Activated CD8-positive, alpha-beta memory T cell treated with anti-CD3 and anti-CD28 coated beads, Interleukin-2, amount 10 ng/mL, durations not matched to agents 7 days and 5 days (primary cell): Measurements from ENCODE around the gene PGM3. TPM values are rescaled to one million over a fixed set of nuclear protein-coding genes. Genes with fewer than 3 reads are reported as not detected.

Experiments used
- ATAC-seq: fragments of 150-1000 bp; cut with Tn5 transposase; one replicate; pipeline ENCODE4 v1.10.0; 2021; ENCODE audit warnings: moderate library complexity
- CTCF ChIA-PET: fragments of 350-600 bp; sonication (Branson Sonifier 250); formaldehyde crosslinking; loops from one replicate; lab custom pipeline; 2021; ENCODE audit warnings: antibody characterized with exemption; lab: Charles Lee
- DNase-seq: peaks from one replicate; pipeline ENCODE4 v3.0.0-alpha.2; 2020
- H3K27ac Mint-ChIP-seq: one replicate; pipeline ENCODE4 v1.8.0; 2021; ENCODE audit warnings: mild to moderate bottlenecking, mixed read lengths
- H3K27me3 Mint-ChIP-seq: one replicate; pipeline ENCODE4 v1.8.0; 2021; ENCODE audit warnings: mixed read lengths
- H3K36me3 Mint-ChIP-seq: one replicate; pipeline ENCODE4 v1.8.0; 2021; ENCODE audit warnings: mild to moderate bottlenecking, mixed read lengths
- H3K4me1 Mint-ChIP-seq: one replicate; pipeline ENCODE4 v1.8.0; 2021; ENCODE audit warnings: mixed read lengths
- H3K4me3 Mint-ChIP-seq: one replicate; pipeline ENCODE4 v1.8.0; 2021; ENCODE audit warnings: mild to moderate bottlenecking, moderate library complexity, mixed read lengths
- H3K9me3 Mint-ChIP-seq: one replicate; pipeline ENCODE4 v1.8.0; 2022; ENCODE audit warnings: low read depth, mixed read lengths
- total RNA-seq, 2 experiments: library from RNA; stranded (reverse); gene quantifications; one replicate each; pipeline ENCODE4 v1.2.3, GENCODE V29; 2021

Gene PGM3
- total RNA-seq, 2 experiments from 2014 or later: 11.5 to 14.7 TPM

DNA sequence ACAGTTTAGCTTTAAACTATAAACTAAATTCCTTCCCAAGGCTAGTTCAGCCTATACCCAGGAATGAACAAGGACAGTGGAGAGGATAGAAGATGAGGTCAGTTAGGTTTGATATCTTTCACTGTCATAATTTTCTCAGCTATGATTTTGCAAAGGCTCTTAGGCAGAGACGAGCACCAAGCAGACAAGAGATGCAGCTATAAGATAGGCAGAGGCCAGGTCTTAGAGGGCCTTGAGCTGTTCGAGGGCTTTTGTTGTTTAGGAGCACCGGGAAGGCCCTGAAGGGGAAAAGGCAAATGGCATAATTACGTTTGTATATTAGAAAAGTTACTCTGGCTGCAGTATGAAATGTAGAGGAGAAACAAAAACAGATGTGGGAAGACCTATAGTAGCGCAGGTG lies 65.8 kb downstream of the PGM3 start:
- Mint-ChIP-seq H3K9me3 (no peaks in the 10 kb centered on the region), H3K27me3 (no peaks in the 10 kb centered on the region), H3K36me3 (peaks cover 51% of the 10 kb centered on the region), H3K27ac (no peak overlapping the region), H3K4me1 (no peaks in the 10 kb centered on the region), H3K4me3 (no peak overlapping the region)
- no peak for DNase-seq
- CTCF ChIA-PET: interaction anchor here (1.0 kb wide), 1 partner anchor 88 kb away, joined by 3 read pairs; no protein-coding TSS in a partner anchor
- ATAC-seq: no peak

DNA sequence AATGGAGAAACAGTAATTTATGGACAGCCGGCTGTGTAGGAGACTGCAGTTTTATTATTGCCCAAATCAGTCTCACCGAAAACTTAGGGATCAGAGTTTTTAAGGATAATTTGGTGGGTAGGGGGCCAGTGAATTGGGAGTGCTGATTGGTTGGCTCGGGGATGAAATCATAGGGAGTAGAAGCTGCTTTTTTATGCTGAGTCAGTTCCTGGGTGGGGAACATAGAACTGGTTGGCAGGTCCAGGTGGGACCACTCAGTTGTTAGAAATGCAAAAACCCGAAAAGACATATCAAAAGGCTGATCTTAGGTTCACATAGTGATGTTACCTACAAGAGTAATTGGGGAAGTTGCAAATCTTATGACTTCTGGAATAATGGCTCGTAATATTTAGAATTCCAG lies 66.3 kb downstream of the PGM3 start:
- Mint-ChIP-seq H3K4me3 (no peak overlapping the region), H3K36me3 (peaks cover 52% of the 10 kb centered on the region), H3K9me3 (no peaks in the 10 kb centered on the region), H3K27ac (no peak overlapping the region), H3K27me3 (no peaks in the 10 kb centered on the region), H3K4me1 (no peaks in the 10 kb centered on the region)
- CTCF ChIA-PET: interaction anchor here (1.0 kb wide), 1 partner anchor 88 kb away, joined by 3 read pairs; no protein-coding TSS in a partner anchor
- ATAC-seq: no peak
- DNase-seq: no peak

- CTCF ChIA-PET: no interaction called here
- Mint-ChIP-seq H3K36me3 (peaks cover 50% of the 10 kb centered on the region), H3K4me3 (no peak overlapping the region), H3K27me3 (no peaks in the 10 kb centered on the region), H3K27ac (no peak overlapping the region), H3K4me1 (no peaks in the 10 kb centered on the region), H3K9me3 (no peaks in the 10 kb centered on the region)
- ATAC-seq (no peak), DNase-seq (no peak)
Observed at GRCh38 chr6:83126223-83126622, 66.8 kb downstream of the PGM3 start.

DNA sequence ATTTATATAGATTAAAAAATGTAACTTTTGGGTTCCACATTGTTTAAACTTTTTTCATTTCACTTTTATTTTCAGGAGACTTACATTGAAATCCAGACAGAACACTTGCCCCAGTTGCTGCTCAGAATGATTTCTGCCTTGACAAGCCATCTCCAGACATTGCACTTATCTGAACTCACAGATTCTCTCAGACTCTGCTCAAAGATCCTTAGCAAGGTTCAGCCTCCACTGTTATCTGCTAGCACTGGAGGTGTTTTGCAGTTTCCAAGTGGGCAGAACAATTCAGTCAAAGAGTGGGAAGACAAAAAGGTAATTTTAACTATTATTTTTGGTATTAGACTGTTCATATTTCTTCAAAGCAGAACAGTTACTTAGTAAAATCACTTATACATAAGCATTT lies 67.6 kb downstream of the PGM3 start:
- Mint-ChIP-seq H3K9me3 (no peaks in the 10 kb centered on the region), H3K27ac (no peak overlapping the region), H3K27me3 (no peaks in the 10 kb centered on the region), H3K4me3 (no peak overlapping the region), H3K36me3 (peaks cover 51% of the 10 kb centered on the region), H3K4me1 (no peaks in the 10 kb centered on the region)
- CTCF ChIA-PET: no interaction called here
- DNase-seq (no peak), ATAC-seq (no peak)

GRCh38 chr6:83124553-83124952 lies 68.5 kb downstream of the PGM3 start:
- Mint-ChIP-seq H3K27ac (no peak overlapping the region), H3K27me3 (no peaks in the 10 kb centered on the region), H3K4me1 (no peaks in the 10 kb centered on the region), H3K9me3 (no peaks in the 10 kb centered on the region), H3K36me3 (peaks cover 49% of the 10 kb centered on the region), H3K4me3 (no peak overlapping the region)
- DNase-seq (no peak), ATAC-seq (no peak)
- CTCF ChIA-PET: no interaction called here

DNA sequence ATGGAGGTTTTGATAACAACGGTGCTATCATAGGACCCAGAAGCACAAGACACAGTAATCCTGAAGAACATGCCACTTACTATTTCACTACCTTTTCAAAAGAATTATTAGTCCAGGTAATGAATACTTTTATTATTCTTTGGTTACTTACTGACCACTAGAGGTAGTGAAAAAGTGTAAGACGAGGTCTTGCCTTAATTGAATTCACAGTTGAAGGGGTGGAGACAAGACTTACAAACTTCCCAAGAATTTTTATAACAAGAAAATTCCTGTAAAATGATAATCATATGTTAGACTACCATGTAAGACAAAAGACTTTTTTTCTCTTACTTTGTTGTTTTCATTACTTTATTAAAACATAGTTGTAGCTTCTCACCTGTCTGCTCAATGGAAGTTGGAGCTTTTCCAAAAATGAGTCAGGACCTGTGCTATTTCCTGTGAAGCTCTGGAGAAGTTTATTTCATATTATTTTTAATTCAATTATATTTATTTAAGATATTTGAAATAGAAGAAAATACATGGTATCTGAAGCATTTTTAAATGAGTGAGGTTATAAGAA lies 73.2 kb downstream of the PGM3 start:
- H3K27me3 Mint-ChIP-seq: no peaks in the 10 kb centered on the region
- peaks cover 32% of the 10 kb centered on the region for H3K36me3 Mint-ChIP-seq
- H3K4me3 Mint-ChIP-seq: no peak overlapping the region
- H3K9me3 Mint-ChIP-seq: no peaks in the 10 kb centered on the region
- CTCF ChIA-PET: no interaction called here
- no peaks in the 10 kb centered on the region for H3K4me1 Mint-ChIP-seq
- no peak overlapping the region for H3K27ac Mint-ChIP-seq
- DNase-seq: no peak
- no peak for ATAC-seq

- ATAC-seq (no peak), DNase-seq (no peak)
- Mint-ChIP-seq H3K4me3 (no peak overlapping the region), H3K36me3 (peaks cover 21% of the 10 kb centered on the region), H3K9me3 (no peaks in the 10 kb centered on the region), H3K4me1 (no peaks in the 10 kb centered on the region), H3K27me3 (no peaks in the 10 kb centered on the region), H3K27ac (no peak overlapping the region)
- CTCF ChIA-PET: interaction anchor here (2.0 kb wide), 1 partner anchor 52 kb away, joined by 7 read pairs; the partner anchor contains the start of gene UBE3D
Observed at GRCh38 chr6:83117802-83118201, 75.3 kb downstream of the PGM3 start.

Other genes starting within 250 kb of the PGM3 start
- 1 to 10 TPM; 4.6 to 4.7 TPM for gene UBE3D, start 127.4 kb downstream of the PGM3 start, total RNA-seq
- 10 to 100 TPM; 22.0 to 34.7 TPM for gene DOP1A, start 125.6 kb downstream of the PGM3 start, total RNA-seq
- gene RWDD2A, start 92 bp upstream of the PGM3 start, total RNA-seq: 1 to 10 TPM in 1 of 2 experiments, under 1 TPM in 1; 0.91 to 1.3 TPM
- under 1 TPM; 0.14 to 0.20 TPM for gene ME1, start 237.8 kb upstream of the PGM3 start, total RNA-seq